GM23248 (cell line): ENCODE data around the gene LRIG1.

Experiments
- EZH2 ChIP-seq: fragments of 200-600 bp; sonication (generic); IDR thresholded peaks from 2 replicates; pipeline ENCODE4 v1.6.1; 2018; ENCODE audit warnings: antibody characterized with exemption, mild to moderate bottlenecking; ENCODE audit not compliant: insufficient read depth, poor library complexity, severe bottlenecking
- EZH2phosphoT487 ChIP-seq: fragments of 200-600 bp; sonication (generic); IDR thresholded peaks from 2 replicates; pipeline ENCODE4 v1.6.1; 2018; ENCODE audit warnings: antibody characterized with exemption, moderate library complexity, mild to moderate bottlenecking, low read depth; ENCODE audit not compliant: insufficient read depth

GRCh38 chr3:66536791-66537190 lies 36.0 kb upstream of the LRIG1 start:
- TF ChIP-seq EZH2 (no peak), EZH2phosphoT487 (no peak)
